ENCODE data around the gene UBTD2.
A peak's percentile ranks its signal among the peaks of the same experiment; 100 is the strongest.
"Not testable (repeated sequence)": the region's sequence is repeated elsewhere in the genome, so short reads cannot be mapped to it uniquely, and the experiment has no call there.

UBTD2 gene

GRCh38 chr5:172293054-172293744 lies 9.6 kb upstream of the UBTD2 start:
- FAIRE-seq (no peak), DNase-seq (ENCODE audit: insufficient read length, low spot score) (peak; percentile 67)

- not testable (repeated sequence) for DNase-seq (ENCODE audit: insufficient read length, low spot score); FAIRE-seq
These were observed 8.3 kb upstream of the UBTD2 start for GRCh38 chr5:172291837-172292236.

GRCh38 chr5:172288465-172288864 lies 4.9 kb upstream of the UBTD2 start:
- FAIRE-seq = no peak

GRCh38 chr5:172287140-172287539 lies 3.6 kb upstream of the UBTD2 start:
- FAIRE-seq; DNase-seq (ENCODE audit: insufficient read length, low spot score): not testable (repeated sequence)

More at GRCh38 chr5:172288465-172288864, 4.9 kb upstream of the UBTD2 start:
- no peak for DNase-seq (ENCODE audit: insufficient read length, low spot score)

- DNase-seq (ENCODE audit: insufficient read length, low spot score) = no peak
- no peak for FAIRE-seq
These were observed 1.9 kb upstream of the UBTD2 start for GRCh38 chr5:172285226-172286143.

GRCh38 chr5:172284611-172284980 lies 1.0 kb upstream of the UBTD2 start:
- DNase-seq (ENCODE audit: insufficient read length, low spot score) = peak; percentile 32
- no peak for FAIRE-seq

- FAIRE-seq = peak; percentile 66
- peak; percentile 89 for DNase-seq (ENCODE audit: insufficient read length, low spot score)
These were observed 472 bp upstream of the UBTD2 start for GRCh38 chr5:172283862-172284610.

- DNase-seq (ENCODE audit: insufficient read length, low spot score) (no peak), FAIRE-seq (no peak)
These were observed 1.1 kb downstream of the UBTD2 start for GRCh38 chr5:172282272-172283019.

- DNase-seq (ENCODE audit: insufficient read length, low spot score) (no peak), FAIRE-seq (no peak)
These were observed 2.2 kb downstream of the UBTD2 start for GRCh38 chr5:172281346-172281745.

- DNase-seq (ENCODE audit: insufficient read length, low spot score) = no peak
- no peak for FAIRE-seq
These were observed 2.6 kb downstream of the UBTD2 start for GRCh38 chr5:172280929-172281328.

GRCh38 chr5:172280317-172280716 lies 3.2 kb downstream of the UBTD2 start:
- DNase-seq (ENCODE audit: insufficient read length, low spot score) (no peak), FAIRE-seq (no peak)

- FAIRE-seq (no peak), DNase-seq (ENCODE audit: insufficient read length, low spot score) (no peak)
These were observed 5.2 kb downstream of the UBTD2 start for GRCh38 chr5:172278356-172278755.

GRCh38 chr5:172276214-172276613 lies 7.3 kb downstream of the UBTD2 start:
- DNase-seq (ENCODE audit: insufficient read length, low spot score) (no peak), FAIRE-seq (no peak)

- DNase-seq (ENCODE audit: insufficient read length, low spot score) (no peak), FAIRE-seq (peak; percentile 55)
These were observed 8.4 kb downstream of the UBTD2 start for GRCh38 chr5:172274951-172275753.

- no peak for DNase-seq (ENCODE audit: insufficient read length, low spot score)
- no peak for FAIRE-seq
These were observed 15.6 kb downstream of the UBTD2 start for GRCh38 chr5:172267943-172268342.

GRCh38 chr5:172266676-172267092 lies 16.9 kb downstream of the UBTD2 start:
- DNase-seq (ENCODE audit: insufficient read length, low spot score) (no peak), FAIRE-seq (no peak)

- DNase-seq (ENCODE audit: insufficient read length, low spot score) (no peak), FAIRE-seq (no peak)
These were observed 17.4 kb downstream of the UBTD2 start for GRCh38 chr5:172266071-172266675.

- FAIRE-seq (no peak), DNase-seq (ENCODE audit: insufficient read length, low spot score) (no peak)
These were observed 18.7 kb downstream of the UBTD2 start for GRCh38 chr5:172264815-172265395.

- FAIRE-seq (no peak), DNase-seq (ENCODE audit: insufficient read length, low spot score) (no peak)
These were observed 28.1 kb downstream of the UBTD2 start for GRCh38 chr5:172255444-172255843.

Data from HTR-8/SVneo (cell line).